ENCODE results near the gene SLC5A9.
"Not testable (repeated sequence)": the region's sequence is repeated elsewhere in the genome, so short reads cannot be mapped to it uniquely, and the experiment has no call there.

The SLC5A9 gene
- total RNA-seq: 0 reads per million in 2 donors

- DNase-seq: no peak
Measured at GRCh38 chr1:48222501-48223242, at the start of gene SLC5A9. Gene SLC5A9, plus strand, starts transcription at chr1:48222716. Its CDS starts 21 bp downstream, at chr1:48222737.

GRCh38 chr1:48175116-48175515 lies 47.4 kb upstream of the SLC5A9 start:
- DNase-seq: no peak

- no peak for DNase-seq
Measured at GRCh38 chr1:48177257-48177656, 45.3 kb upstream of the SLC5A9 start.

- DNase-seq: no peak
Measured at GRCh38 chr1:48181669-48182367, 40.7 kb upstream of the SLC5A9 start.

- no peak for DNase-seq
Measured at GRCh38 chr1:48182439-48182838, 40.1 kb upstream of the SLC5A9 start.

- no peak for DNase-seq
Measured at GRCh38 chr1:48186306-48186839, 36.1 kb upstream of the SLC5A9 start.

- no peak for DNase-seq
Measured at GRCh38 chr1:48187969-48188563, 34.5 kb upstream of the SLC5A9 start.

- DNase-seq: no peak
Measured at GRCh38 chr1:48190881-48191280, 31.6 kb upstream of the SLC5A9 start.

GRCh38 chr1:48194801-48195200 lies 27.7 kb upstream of the SLC5A9 start:
- DNase-seq: no peak

GRCh38 chr1:48196237-48196636 lies 26.3 kb upstream of the SLC5A9 start:
- no peak for DNase-seq

GRCh38 chr1:48198970-48199369 lies 23.5 kb upstream of the SLC5A9 start:
- DNase-seq: no peak

- DNase-seq: no peak
Measured at GRCh38 chr1:48200166-48200900, 22.2 kb upstream of the SLC5A9 start.

GRCh38 chr1:48202030-48202752 lies 20.3 kb upstream of the SLC5A9 start:
- DNase-seq: peak in 3 of 5 experiments; percentile 19 to 32 (median 25)

- DNase-seq: peak in 1 of 5 experiments; percentile 12
Measured at GRCh38 chr1:48203287-48203900, 19.1 kb upstream of the SLC5A9 start.

GRCh38 chr1:48205522-48205921 lies 17.0 kb upstream of the SLC5A9 start:
- no peak for DNase-seq

- DNase-seq: no peak
Measured at GRCh38 chr1:48206371-48206770, 16.1 kb upstream of the SLC5A9 start.

GRCh38 chr1:48207131-48207530 lies 15.4 kb upstream of the SLC5A9 start:
- DNase-seq: no peak

GRCh38 chr1:48207536-48208075 lies 14.9 kb upstream of the SLC5A9 start:
- no peak for DNase-seq

GRCh38 chr1:48208251-48208650 lies 14.3 kb upstream of the SLC5A9 start:
- no peak for DNase-seq

GRCh38 chr1:48208652-48209051 lies 13.9 kb upstream of the SLC5A9 start:
- no peak for DNase-seq

GRCh38 chr1:48213462-48213861 lies 9.1 kb upstream of the SLC5A9 start:
- not testable (repeated sequence) for DNase-seq
